Right renal pelvis (tissue), 4 donors: Measurements from ENCODE around the gene NUP37. TPM values are rescaled to one million over a fixed set of nuclear protein-coding genes. Genes with fewer than 3 reads are reported as not detected.

ENCODE experiments used
- DNase-seq, 4 donors: peaks; one replicate each; pipeline ENCODE4 v3.0.0-alpha.2; 2013; ENCODE audit warnings: low read depth in 4 of 4, low spot score in 3 of 4, missing footprints in 1 of 4
- polyA plus RNA-seq, 4 donors: library from polyadenylated mRNA; unstranded; fragments of 120-200 nt; gene quantifications; one replicate each; pipeline ENCODE4 v1.2.1, GENCODE V29; 2013; ENCODE audit not compliant: insufficient read length in 4 of 4

The NUP37 gene
- polyA plus RNA-seq, 4 donors: 30.5 to 37.1 (median 35.6) TPM

GRCh38 chr12:102033991-102034745 is 85.7 kb downstream of the NUP37 start:
- DNase-seq: no peak

- no peak for DNase-seq
These were observed 88.1 kb downstream of the NUP37 start for GRCh38 chr12:102031852-102032251.

- no peak for DNase-seq
These were observed 90.8 kb downstream of the NUP37 start for GRCh38 chr12:102029141-102029540.

- DNase-seq: no peak
These were observed 93.2 kb downstream of the NUP37 start for GRCh38 chr12:102026728-102027127.

- DNase-seq: no peak
These were observed 95.1 kb downstream of the NUP37 start for GRCh38 chr12:102024765-102025164.

GRCh38 chr12:102023343-102023930 is 96.5 kb downstream of the NUP37 start:
- DNase-seq: no peak

Other genes starting within 250 kb of the NUP37 start
- gene DRAM1, start 242.5 kb downstream of the NUP37 start, polyA plus RNA-seq: 10 to 100 TPM; 18.0 to 23.4 (median 23.0) TPM
- 10 to 100 TPM; 53.8 to 63.0 (median 58.2) TPM for gene WASHC3, start 58.1 kb downstream of the NUP37 start, polyA plus RNA-seq
- gene PARPBP, start 69 bp upstream of the NUP37 start, polyA plus RNA-seq: 10 to 100 TPM; 12.4 to 15.9 (median 13.8) TPM
- 1 to 10 TPM in 3 of 4 donors, under 1 TPM in 1; 0.31 to 1.1 (median 1.0) TPM for gene PMCH, start 77.7 kb upstream of the NUP37 start, polyA plus RNA-seq